ENCODE measurements around the gene LENG1. TPM values are rescaled to one million over a fixed set of nuclear protein-coding genes. Genes with fewer than 3 reads are reported as not detected.
"Not testable (repeated sequence)": the region's sequence is repeated elsewhere in the genome, so short reads cannot be mapped to it uniquely, and the experiment has no call there.

LENG1 gene
- total RNA-seq, 1 donor from 2014 or later, result 7.1 TPM

DNA sequence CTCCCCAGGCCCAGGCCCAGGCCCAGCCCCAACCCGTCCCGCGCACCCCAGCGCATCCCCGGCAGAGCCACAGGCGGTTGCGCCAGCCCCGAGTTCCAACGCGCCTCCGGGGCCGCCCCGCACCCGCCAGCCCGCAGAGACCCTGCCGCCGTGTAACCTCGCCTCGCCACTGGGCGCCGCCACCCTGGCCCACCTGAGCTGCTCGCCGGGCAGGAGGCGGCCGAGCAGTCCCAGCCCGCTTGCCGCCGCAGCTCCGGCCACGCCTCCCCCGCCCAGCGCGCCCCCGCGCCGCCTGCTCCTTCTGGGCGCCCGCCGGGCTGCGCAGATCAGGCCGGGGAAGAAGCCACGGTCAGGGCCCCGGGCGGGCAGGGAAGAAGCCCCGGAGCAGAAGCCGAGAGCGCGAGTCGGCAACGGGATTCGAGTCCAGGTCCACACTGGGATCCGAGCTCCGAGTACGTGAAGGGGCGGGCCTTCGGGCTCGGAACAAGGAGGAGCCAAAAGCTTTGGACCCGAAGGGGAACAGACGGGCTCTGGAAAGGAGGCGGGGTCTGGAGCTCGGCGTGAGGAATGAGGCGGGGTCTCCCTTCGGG is 29.7 kb upstream of the LENG1 start, which contains the start of gene MBOAT7:
TSS of gene MBOAT7 (minus strand) at position 436 of the 590 bp plus-strand sequence. CDS start 1,072 bp downstream, outside the sequence.
- TF ChIP-seq, protein P1, sequence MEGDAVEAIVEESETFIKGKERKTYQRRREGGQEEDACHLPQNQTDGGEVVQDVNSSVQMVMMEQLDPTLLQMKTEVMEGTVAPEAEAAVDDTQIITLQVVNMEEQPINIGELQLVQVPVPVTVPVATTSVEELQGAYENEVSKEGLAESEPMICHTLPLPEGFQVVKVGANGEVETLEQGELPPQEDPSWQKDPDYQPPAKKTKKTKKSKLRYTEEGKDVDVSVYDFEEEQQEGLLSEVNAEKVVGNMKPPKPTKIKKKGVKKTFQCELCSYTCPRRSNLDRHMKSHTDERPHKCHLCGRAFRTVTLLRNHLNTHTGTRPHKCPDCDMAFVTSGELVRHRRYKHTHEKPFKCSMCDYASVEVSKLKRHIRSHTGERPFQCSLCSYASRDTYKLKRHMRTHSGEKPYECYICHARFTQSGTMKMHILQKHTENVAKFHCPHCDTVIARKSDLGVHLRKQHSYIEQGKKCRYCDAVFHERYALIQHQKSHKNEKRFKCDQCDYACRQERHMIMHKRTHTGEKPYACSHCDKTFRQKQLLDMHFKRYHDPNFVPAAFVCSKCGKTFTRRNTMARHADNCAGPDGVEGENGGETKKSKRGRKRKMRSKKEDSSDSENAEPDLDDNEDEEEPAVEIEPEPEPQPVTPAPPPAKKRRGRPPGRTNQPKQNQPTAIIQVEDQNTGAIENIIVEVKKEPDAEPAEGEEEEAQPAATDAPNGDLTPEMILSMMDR (IDR thresholded peaks at IDR 0.05), result peak; percentile 40
- peaks cover 35% of the 10 kb centered on the region for H3K4me1 Mint-ChIP-seq (ENCODE audit: unreplicated experiment)
- H3K27me3 Mint-ChIP-seq (ENCODE audit: unreplicated experiment), result no peaks in the 10 kb centered on the region
- H3K4me3 Mint-ChIP-seq (ENCODE audit: unreplicated experiment), result peak within 1 kb of the TSS; percentile 93
- H3K27ac Mint-ChIP-seq (ENCODE audit: unreplicated experiment), result peak within 1 kb of the TSS; percentile 100
- H3K36me3 Mint-ChIP-seq (ENCODE audit: unreplicated experiment), result peaks cover 10% of the 10 kb centered on the region
- no peaks in the 10 kb centered on the region for H3K9me3 Mint-ChIP-seq (ENCODE audit: unreplicated experiment)
- no peak for DNase-seq (ENCODE audit: extremely low spot score, unreplicated experiment)

DNA sequence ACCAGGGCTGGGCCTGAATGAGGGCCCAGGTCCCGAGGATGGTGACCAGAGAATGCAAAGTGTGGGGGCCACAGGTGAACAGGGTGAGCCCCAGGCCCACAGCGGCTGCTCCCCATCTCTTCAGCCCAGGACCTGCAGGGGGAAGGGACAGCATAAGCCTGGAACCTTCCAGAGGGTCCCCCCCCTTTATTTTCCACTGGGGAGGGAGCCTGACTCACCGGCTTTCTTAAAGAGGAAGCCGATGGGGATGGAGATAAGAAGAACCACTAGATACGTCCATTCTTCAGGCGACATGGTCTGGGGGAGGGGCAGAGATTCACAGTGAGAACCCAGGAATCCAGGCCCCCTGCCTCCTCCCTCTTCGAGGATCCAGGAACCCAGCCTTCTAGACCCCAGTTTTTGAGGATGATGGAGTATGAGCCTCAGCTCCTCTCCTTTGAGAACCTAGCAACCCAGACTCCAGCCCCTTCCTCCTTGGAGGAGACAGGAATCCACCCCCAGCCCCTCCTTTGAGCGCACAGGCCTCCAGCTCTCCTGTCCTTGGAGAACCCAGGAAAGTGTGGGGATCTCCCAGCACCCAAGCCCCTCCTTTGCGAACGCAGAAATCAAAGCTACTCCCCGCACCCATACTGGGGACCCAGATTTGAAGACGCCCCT is 28.8 kb upstream of the LENG1 start:
- H3K36me3 Mint-ChIP-seq (ENCODE audit: unreplicated experiment), result peaks cover 6% of the 10 kb centered on the region
- TF ChIP-seq, protein P1 (IDR thresholded peaks at IDR 0.05), result no peak
- H3K4me3 Mint-ChIP-seq (ENCODE audit: unreplicated experiment), result peak overlapping the region; percentile 93
- H3K9me3 Mint-ChIP-seq (ENCODE audit: unreplicated experiment), result no peaks in the 10 kb centered on the region
- peak overlapping the region; percentile 82 for H3K27ac Mint-ChIP-seq (ENCODE audit: unreplicated experiment)
- peaks cover 32% of the 10 kb centered on the region for H3K4me1 Mint-ChIP-seq (ENCODE audit: unreplicated experiment)
- no peaks in the 10 kb centered on the region for H3K27me3 Mint-ChIP-seq (ENCODE audit: unreplicated experiment)
- DNase-seq (ENCODE audit: extremely low spot score, unreplicated experiment), result no peak

- Mint-ChIP-seq H3K27me3 (ENCODE audit: unreplicated experiment) (no peaks in the 10 kb centered on the region), H3K27ac (ENCODE audit: unreplicated experiment) (no peak overlapping the region), H3K9me3 (ENCODE audit: unreplicated experiment) (no peaks in the 10 kb centered on the region), H3K4me1 (ENCODE audit: unreplicated experiment) (peaks cover 20% of the 10 kb centered on the region), H3K36me3 (ENCODE audit: unreplicated experiment) (peaks cover 1% of the 10 kb centered on the region), H3K4me3 (ENCODE audit: unreplicated experiment) (peak overlapping the region; percentile 54)
- DNase-seq (ENCODE audit: extremely low spot score, unreplicated experiment), result no peak
- TF ChIP-seq, protein P1 (IDR thresholded peaks at IDR 0.05), result no peak
Observed at GRCh38 chr19:54186934-54187381, 27.4 kb upstream of the LENG1 start.

DNA sequence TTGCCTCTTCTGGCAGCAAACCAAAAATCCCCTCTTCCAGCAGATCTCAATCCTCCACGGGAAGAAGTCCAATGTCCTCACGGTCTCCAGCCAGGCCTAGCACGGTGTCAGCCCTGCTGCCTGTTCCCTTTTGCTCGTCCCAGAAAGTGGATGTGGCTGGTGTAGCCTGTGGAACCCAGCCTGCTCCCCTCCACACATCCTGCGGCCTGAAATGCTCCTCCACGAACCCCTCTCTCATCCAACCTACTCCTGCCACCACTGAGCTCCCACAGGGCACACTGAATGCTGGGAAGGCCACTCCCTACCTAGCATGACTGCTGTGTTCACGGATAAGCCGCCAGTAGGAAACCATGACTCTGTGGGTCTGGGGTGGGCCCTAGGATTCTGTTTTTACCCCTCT is 26.8 kb upstream of the LENG1 start:
- Mint-ChIP-seq H3K36me3 (ENCODE audit: unreplicated experiment) (no peaks in the 10 kb centered on the region), H3K27ac (ENCODE audit: unreplicated experiment) (no peak overlapping the region), H3K27me3 (ENCODE audit: unreplicated experiment) (no peaks in the 10 kb centered on the region), H3K4me3 (ENCODE audit: unreplicated experiment) (no peak overlapping the region), H3K4me1 (ENCODE audit: unreplicated experiment) (peaks cover 15% of the 10 kb centered on the region), H3K9me3 (ENCODE audit: unreplicated experiment) (no peaks in the 10 kb centered on the region)
- DNase-seq (ENCODE audit: extremely low spot score, unreplicated experiment), result no peak
- TF ChIP-seq, protein P1 (IDR thresholded peaks at IDR 0.05), result no peak

DNA sequence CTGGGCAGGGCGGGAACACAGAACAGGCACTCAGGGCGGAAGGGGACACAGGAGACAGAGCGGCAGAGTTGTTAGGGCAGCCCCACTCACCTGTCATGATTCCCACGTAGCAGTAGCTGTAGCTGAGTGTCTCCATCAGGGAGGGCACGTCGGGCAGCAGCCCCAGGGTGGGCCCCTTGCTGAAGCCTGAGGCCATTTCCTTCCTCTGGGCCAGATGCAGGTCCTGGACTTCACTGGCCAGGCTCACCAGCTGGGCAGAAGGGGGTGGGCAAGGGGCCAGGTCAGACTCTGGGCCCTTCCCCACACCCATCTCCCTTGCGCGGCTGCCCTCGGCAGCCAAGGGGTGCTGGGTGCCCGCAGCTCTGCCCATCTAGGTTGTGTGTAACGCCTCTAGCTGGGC is 23.9 kb upstream of the LENG1 start:
- DNase-seq (ENCODE audit: extremely low spot score, unreplicated experiment), result no peak
- Mint-ChIP-seq H3K9me3 (ENCODE audit: unreplicated experiment) (no peaks in the 10 kb centered on the region), H3K27me3 (ENCODE audit: unreplicated experiment) (no peaks in the 10 kb centered on the region), H3K27ac (ENCODE audit: unreplicated experiment) (no peak overlapping the region), H3K36me3 (ENCODE audit: unreplicated experiment) (no peaks in the 10 kb centered on the region), H3K4me3 (ENCODE audit: unreplicated experiment) (no peak overlapping the region), H3K4me1 (ENCODE audit: unreplicated experiment) (peaks cover 15% of the 10 kb centered on the region)
- TF ChIP-seq, protein P1 (IDR thresholded peaks at IDR 0.05), result no peak

DNA sequence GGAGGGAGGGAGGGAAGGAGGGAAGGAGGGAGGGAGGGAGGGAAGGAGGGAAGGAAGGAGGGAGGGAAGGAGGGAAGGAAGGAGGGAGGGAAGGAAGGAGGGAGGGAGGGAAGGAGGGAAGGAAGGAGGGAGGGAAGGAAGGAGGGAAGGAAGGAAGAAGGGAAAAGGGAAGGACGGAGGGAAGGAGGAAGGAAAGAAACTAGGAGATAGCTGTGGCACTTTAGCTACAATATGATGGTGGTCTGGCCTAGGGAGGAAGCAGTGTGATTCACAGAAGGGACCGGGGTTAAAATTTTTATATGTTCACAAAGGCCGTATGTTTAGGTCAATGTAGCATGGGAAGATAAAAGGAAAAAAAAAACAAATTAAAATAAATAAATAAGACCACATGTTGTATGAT is 22.4 kb upstream of the LENG1 start:
- not testable (repeated sequence) for DNase-seq (ENCODE audit: extremely low spot score, unreplicated experiment); H3K36me3 Mint-ChIP-seq (ENCODE audit: unreplicated experiment); H3K4me1 Mint-ChIP-seq (ENCODE audit: unreplicated experiment); H3K4me3 Mint-ChIP-seq (ENCODE audit: unreplicated experiment); H3K27me3 Mint-ChIP-seq (ENCODE audit: unreplicated experiment); H3K27ac Mint-ChIP-seq (ENCODE audit: unreplicated experiment); H3K9me3 Mint-ChIP-seq (ENCODE audit: unreplicated experiment)
